ENCODE measurements around the gene ST3GAL3.
A peak's percentile ranks its signal among the peaks of the same experiment; 100 is the strongest.

Gene ST3GAL3

DNA sequence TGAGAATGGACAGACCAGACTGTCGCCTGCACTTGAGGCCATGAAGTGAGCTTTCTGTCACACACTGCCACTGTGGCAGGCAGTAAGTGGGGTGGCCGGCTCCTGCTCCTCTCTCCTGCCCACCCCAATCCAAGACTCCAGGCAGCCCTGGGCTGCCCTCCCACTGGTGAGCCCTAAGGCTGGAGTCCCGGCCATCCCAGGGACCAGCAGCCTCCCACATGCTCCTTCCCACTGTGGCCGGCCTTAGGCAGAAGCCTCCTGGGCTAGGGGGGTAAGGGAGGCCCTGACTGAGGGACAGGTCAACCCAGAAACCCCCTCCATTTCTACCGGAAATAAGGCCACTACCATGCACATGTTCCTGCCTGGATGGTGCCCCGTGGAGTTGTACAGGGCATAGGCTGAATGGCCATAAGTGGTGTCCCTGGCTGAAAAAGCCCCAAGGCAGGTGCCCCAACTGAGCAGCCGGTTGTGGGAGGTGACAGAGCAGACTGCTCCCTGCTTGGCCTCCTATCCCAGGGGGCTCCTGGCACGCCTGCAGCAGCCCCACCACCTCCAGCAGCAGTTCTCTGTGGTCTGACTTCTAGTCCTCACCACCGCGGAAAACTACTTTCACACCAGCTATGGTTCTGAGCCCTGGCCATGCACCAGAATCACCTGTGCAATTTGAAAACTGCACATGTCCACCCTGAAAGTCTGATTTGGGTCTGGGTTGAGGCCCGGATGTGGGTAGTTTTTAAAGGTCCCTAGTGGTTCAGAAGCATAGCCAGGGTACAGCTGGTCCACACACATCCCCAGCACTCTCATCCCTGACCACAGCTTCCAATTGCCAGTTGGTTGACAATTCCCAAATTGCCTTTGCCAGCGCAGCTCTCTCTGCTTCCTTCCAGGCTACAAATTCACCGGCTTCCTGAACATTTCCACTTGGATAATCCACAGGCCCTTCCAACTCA lies 224.7 kb downstream of the ST3GAL3 start:
- peaks cover 26% of the 10 kb centered on the region for H3K4me1 ChIP-seq (ENCODE audit: control insufficient read depth, insufficient read depth, low read length, poor library complexity, severe bottlenecking)
- H3K36me3 ChIP-seq (ENCODE audit: control insufficient read depth, insufficient read depth, low read length), result peaks cover 10% of the 10 kb centered on the region
- WGBS, 2 experiments (ENCODE audit: insufficient coverage in 2 of 2), result 93 to 96% methylated on average over 5 to 10 of the region's 13 CpGs
- no peaks in the 10 kb centered on the region for H3K9me3 ChIP-seq (ENCODE audit: control insufficient read depth, low read length)
- H3K4me3 ChIP-seq (ENCODE audit: extremely low read depth, insufficient read depth, low read length, poor library complexity, severe bottlenecking), result no peak overlapping the region
- H3K27ac ChIP-seq (ENCODE audit: low read depth, low read length, severe bottlenecking), result no peak overlapping the region

DNA sequence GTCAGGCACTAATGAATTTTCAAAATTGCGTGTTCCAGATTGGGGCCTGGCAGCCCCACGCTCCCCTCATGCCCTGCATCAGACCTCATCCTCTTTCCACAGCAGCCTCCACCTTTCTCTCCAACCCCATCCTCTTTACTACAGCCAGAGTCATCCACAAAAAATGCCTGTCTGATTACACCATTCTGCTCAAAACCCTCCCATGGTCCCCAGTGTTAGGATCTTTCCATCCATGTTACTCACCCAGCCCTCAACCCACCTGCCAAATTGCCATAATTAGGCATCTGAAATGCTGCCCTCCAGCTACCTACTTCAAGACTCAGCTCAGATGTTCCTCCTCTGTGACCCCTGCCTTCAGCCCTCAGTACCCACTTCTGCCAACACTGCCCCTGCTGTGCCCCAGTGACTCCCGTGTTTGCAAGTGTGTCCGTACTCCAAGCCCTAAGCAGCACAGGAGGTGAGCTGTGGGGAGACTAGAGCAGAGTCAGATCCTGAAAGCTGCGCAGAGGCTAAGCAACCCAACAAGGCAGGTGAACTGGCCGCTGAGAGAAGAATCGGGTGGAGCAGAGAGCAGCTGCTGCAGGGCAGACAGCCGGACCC lies 225.6 kb downstream of the ST3GAL3 start:
- Histone ChIP-seq H3K27ac (ENCODE audit: low read depth, low read length, severe bottlenecking) (no peak overlapping the region), H3K4me1 (ENCODE audit: control insufficient read depth, insufficient read depth, low read length, poor library complexity, severe bottlenecking) (peaks cover 26% of the 10 kb centered on the region), H3K9me3 (ENCODE audit: control insufficient read depth, low read length) (no peaks in the 10 kb centered on the region), H3K36me3 (ENCODE audit: control insufficient read depth, insufficient read depth, low read length) (peaks cover 9% of the 10 kb centered on the region), H3K4me3 (ENCODE audit: extremely low read depth, insufficient read depth, low read length, poor library complexity, severe bottlenecking) (peak overlapping the region; percentile 31)
- 35 to 52% methylated on average over 6 to 8 of the region's 8 CpGs for WGBS, 2 experiments (ENCODE audit: insufficient coverage in 2 of 2)

DNA sequence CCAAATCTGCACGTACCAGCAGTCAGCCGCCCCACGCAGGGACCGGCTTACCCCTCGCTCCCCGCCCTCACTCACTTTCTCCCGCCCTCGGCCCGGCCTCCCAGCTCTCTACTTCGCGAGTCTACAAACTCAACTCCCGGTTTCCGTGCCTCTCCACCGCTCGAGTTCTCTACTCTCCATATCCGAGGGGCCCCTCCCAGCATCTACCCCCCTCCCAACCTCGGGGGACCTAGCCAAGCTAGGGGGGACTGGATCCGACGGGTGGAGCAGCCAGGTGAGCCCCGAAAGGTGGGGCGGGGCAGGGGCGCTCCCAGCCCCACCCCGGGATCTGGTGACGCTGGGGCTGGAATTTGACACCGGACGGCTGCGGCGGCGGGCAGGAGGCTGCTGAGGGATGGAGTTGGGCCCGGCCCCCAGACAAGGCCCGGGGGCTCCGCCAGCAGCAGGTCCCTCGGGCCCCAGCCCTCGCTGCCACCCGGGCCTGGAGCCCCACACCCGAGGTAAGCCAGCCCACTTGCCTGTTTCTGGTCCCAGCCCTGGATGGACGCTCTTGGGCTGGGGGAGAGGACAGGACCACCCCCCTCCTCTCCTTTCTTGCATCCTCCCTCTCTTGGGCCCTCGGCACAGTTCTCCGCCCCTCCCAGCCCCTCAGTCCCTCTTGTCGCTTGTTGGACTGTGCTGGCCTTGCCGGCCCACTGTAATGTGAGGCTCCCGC lies 226.2 kb downstream of the ST3GAL3 start, which contains the start of gene ARTN:
Gene ARTN (plus strand): TSS at position 416 of the 715 bp plus-strand sequence. CDS start 1,856 bp downstream, outside the sequence.
- Histone ChIP-seq H3K4me3 (ENCODE audit: extremely low read depth, insufficient read depth, low read length, poor library complexity, severe bottlenecking) (peak within 1 kb of the TSS; percentile 31), H3K9me3 (ENCODE audit: control insufficient read depth, low read length) (no peaks in the 10 kb centered on the region), H3K4me1 (ENCODE audit: control insufficient read depth, insufficient read depth, low read length, poor library complexity, severe bottlenecking) (peaks cover 26% of the 10 kb centered on the region), H3K36me3 (ENCODE audit: control insufficient read depth, insufficient read depth, low read length) (peaks cover 9% of the 10 kb centered on the region), H3K27ac (ENCODE audit: low read depth, low read length, severe bottlenecking) (no peak within 1 kb of the TSS)
- WGBS, 2 experiments (ENCODE audit: insufficient coverage in 2 of 2), result 8 to 14% methylated on average over 18 to 35 of the region's 42 CpGs

DNA sequence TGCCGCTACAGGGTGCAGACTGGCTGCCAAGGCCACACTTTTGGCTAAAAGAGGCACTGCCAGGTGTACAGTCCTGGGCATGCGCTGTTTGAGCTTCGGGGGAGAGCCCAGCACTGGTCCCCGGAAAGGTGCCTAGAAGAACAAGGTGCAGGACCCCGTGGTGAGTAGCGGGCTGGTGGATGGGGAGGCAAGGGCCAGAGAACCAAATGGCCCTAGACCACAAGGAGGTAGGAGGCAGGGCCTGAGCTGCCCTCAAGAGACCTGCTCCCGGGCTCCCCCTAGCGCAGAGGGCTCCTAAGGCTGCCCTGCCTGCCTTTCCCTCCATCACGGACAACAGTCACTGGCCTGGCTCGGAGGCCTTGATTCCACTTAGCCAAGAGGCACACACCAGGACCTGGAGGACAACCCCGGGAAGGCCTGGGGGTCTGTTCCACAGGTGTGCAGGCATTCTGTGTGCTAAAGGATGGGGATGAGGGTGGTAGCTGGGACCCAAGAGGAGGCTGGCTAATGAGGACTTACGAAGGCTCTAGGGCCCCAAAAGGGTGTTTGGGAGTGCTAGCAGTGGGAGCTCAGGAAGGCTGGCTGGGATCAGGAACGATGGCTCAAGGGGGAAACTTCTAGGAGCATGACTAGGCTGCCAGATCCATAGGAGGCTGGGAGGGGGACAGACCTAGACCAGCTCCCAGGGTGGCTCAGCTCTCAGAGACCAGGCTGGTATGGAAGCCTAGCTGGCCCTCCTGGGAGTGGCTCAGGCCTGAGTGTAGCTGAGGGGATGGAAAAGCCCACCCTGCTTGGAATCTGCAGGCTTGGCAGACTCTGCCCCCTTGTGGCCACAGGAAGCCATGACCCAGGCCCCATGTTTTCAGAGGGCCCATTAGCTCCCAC lies 227.0 kb downstream of the ST3GAL3 start:
- peaks cover 26% of the 10 kb centered on the region for H3K4me1 ChIP-seq (ENCODE audit: control insufficient read depth, insufficient read depth, low read length, poor library complexity, severe bottlenecking)
- 61 to 69% methylated on average over 11 to 13 of the region's 13 CpGs for WGBS, 2 experiments (ENCODE audit: insufficient coverage in 2 of 2)
- no peak overlapping the region for H3K4me3 ChIP-seq (ENCODE audit: extremely low read depth, insufficient read depth, low read length, poor library complexity, severe bottlenecking)
- no peak overlapping the region for H3K27ac ChIP-seq (ENCODE audit: low read depth, low read length, severe bottlenecking)
- H3K36me3 ChIP-seq (ENCODE audit: control insufficient read depth, insufficient read depth, low read length), result peaks cover 9% of the 10 kb centered on the region
- H3K9me3 ChIP-seq (ENCODE audit: control insufficient read depth, low read length), result no peaks in the 10 kb centered on the region

DNA sequence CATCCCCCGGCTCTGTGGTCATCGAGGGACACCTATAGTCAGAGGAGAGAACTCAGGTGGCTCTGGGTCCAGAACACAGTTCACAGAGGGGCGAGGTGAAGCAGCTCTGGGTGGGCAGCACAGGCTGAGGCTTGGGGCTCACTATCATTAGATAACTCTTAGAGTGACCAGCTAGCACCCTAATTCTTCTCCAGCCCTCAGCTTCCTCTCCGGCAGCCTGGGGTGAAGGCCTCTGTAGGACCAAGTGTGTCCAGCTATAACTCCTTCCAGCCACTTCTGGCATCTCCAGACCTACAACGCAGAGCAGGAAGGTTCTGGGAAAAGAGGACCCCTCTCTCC lies 227.6 kb downstream of the ST3GAL3 start:
- Histone ChIP-seq H3K36me3 (ENCODE audit: control insufficient read depth, insufficient read depth, low read length) (peaks cover 4% of the 10 kb centered on the region), H3K27ac (ENCODE audit: low read depth, low read length, severe bottlenecking) (no peak overlapping the region), H3K4me3 (ENCODE audit: extremely low read depth, insufficient read depth, low read length, poor library complexity, severe bottlenecking) (no peak overlapping the region), H3K4me1 (ENCODE audit: control insufficient read depth, insufficient read depth, low read length, poor library complexity, severe bottlenecking) (peaks cover 21% of the 10 kb centered on the region), H3K9me3 (ENCODE audit: control insufficient read depth, low read length) (no peaks in the 10 kb centered on the region)
- WGBS, 2 experiments (ENCODE audit: insufficient coverage in 2 of 2), result 46 to 51% methylated on average over 3 to 4 of the region's 5 CpGs

DNA sequence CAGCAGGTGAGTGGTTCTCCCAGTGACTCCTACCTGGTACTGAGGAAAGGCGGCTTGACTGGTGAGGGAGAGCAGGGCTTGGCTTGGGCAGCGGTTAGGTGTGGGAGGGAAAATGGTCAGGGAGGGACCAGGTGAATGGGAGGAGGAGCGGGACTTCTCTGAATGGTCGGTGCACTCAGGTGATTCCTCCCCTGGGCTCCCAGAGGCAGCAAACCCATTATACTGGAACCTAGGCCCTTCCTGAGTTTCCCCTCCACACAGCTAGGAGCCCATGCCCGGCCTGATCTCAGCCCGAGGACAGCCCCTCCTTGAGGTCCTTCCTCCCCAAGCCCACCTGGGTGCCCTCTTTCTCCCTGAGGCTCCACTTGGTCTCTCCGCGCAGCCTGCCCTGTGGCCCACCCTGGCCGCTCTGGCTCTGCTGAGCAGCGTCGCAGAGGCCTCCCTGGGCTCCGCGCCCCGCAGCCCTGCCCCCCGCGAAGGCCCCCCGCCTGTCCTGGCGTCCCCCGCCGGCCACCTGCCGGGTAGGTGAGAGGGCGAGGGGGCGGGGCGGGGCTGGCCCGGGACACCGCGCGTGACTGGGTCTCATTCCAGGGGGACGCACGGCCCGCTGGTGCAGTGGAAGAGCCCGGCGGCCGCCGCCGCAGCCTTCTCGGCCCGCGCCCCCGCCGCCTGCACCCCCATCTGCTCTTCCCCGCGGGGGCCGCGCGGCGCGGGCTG lies 228.5 kb downstream of the ST3GAL3 start:
- WGBS, 2 experiments (ENCODE audit: insufficient coverage in 2 of 2), result 6 to 10% methylated on average over 23 to 46 of the region's 48 CpGs
- H3K9me3 ChIP-seq (ENCODE audit: control insufficient read depth, low read length), result no peaks in the 10 kb centered on the region
- H3K4me1 ChIP-seq (ENCODE audit: control insufficient read depth, insufficient read depth, low read length, poor library complexity, severe bottlenecking), result peaks cover 18% of the 10 kb centered on the region
- H3K4me3 ChIP-seq (ENCODE audit: extremely low read depth, insufficient read depth, low read length, poor library complexity, severe bottlenecking), result peak overlapping the region; percentile 25
- no peaks in the 10 kb centered on the region for H3K36me3 ChIP-seq (ENCODE audit: control insufficient read depth, insufficient read depth, low read length)
- H3K27ac ChIP-seq (ENCODE audit: low read depth, low read length, severe bottlenecking), result no peak overlapping the region

DNA sequence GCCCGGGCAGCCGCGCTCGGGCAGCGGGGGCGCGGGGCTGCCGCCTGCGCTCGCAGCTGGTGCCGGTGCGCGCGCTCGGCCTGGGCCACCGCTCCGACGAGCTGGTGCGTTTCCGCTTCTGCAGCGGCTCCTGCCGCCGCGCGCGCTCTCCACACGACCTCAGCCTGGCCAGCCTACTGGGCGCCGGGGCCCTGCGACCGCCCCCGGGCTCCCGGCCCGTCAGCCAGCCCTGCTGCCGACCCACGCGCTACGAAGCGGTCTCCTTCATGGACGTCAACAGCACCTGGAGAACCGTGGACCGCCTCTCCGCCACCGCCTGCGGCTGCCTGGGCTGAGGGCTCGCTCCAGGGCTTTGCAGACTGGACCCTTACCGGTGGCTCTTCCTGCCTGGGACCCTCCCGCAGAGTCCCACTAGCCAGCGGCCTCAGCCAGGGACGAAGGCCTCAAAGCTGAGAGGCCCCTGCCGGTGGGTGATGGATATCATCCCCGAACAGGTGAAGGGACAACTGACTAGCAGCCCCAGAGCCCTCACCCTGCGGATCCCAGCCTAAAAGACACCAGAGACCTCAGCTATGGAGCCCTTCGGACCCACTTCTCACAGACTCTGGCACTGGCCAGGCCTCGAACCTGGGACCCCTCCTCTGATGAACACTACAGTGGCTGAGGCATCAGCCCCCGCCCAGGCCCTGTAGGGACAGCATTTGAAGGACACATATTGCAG lies 229.3 kb downstream of the ST3GAL3 start:
- H3K4me3 ChIP-seq (ENCODE audit: extremely low read depth, insufficient read depth, low read length, poor library complexity, severe bottlenecking), result peak overlapping the region; percentile 29
- no peaks in the 10 kb centered on the region for H3K36me3 ChIP-seq (ENCODE audit: control insufficient read depth, insufficient read depth, low read length)
- H3K9me3 ChIP-seq (ENCODE audit: control insufficient read depth, low read length), result no peaks in the 10 kb centered on the region
- H3K27ac ChIP-seq (ENCODE audit: low read depth, low read length, severe bottlenecking), result no peak overlapping the region
- 10 to 12% methylated on average over 44 to 56 of the region's 56 CpGs for WGBS, 2 experiments (ENCODE audit: insufficient coverage in 2 of 2)
- peaks cover 18% of the 10 kb centered on the region for H3K4me1 ChIP-seq (ENCODE audit: control insufficient read depth, insufficient read depth, low read length, poor library complexity, severe bottlenecking)

DNA sequence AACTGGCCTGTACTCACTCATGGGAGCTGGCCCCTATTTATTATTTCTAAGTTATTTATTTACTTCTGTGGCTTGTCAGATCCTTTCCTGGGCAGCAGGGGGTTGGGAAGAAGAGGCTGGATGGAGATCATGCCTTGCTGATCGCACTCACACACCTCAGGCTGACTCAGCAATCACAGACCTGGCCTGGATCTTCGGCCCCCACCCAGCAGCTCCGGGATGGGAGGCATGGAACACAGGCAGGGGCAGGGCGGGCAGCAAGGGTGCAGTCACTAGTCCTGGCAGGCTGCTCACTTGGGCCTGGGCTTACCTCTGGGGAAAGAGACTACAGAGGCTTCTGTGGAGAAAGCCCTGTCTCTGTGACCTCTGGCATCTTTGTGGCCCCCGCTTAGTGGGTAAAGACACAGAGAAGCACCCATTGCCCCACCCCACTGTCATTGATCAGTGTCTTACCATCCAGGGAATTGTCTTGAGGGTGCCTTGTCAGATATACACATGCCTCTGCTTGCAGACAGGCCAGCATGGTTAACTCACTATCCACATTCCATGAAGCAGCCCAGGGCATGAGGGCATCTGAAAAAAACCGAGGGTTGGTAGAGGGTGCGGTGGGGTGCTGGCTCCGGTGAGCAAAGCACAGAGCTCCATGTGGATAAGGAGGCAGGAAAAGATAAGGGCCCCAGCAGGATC lies 230.0 kb downstream of the ST3GAL3 start:
- 89 to 96% methylated on average over 5 of the region's 8 CpGs for WGBS, 2 experiments (ENCODE audit: insufficient coverage in 2 of 2)
- Histone ChIP-seq H3K36me3 (ENCODE audit: control insufficient read depth, insufficient read depth, low read length) (no peaks in the 10 kb centered on the region), H3K9me3 (ENCODE audit: control insufficient read depth, low read length) (no peaks in the 10 kb centered on the region), H3K27ac (ENCODE audit: low read depth, low read length, severe bottlenecking) (no peak overlapping the region), H3K4me3 (ENCODE audit: extremely low read depth, insufficient read depth, low read length, poor library complexity, severe bottlenecking) (no peak overlapping the region), H3K4me1 (ENCODE audit: control insufficient read depth, insufficient read depth, low read length, poor library complexity, severe bottlenecking) (peaks cover 18% of the 10 kb centered on the region)

DNA sequence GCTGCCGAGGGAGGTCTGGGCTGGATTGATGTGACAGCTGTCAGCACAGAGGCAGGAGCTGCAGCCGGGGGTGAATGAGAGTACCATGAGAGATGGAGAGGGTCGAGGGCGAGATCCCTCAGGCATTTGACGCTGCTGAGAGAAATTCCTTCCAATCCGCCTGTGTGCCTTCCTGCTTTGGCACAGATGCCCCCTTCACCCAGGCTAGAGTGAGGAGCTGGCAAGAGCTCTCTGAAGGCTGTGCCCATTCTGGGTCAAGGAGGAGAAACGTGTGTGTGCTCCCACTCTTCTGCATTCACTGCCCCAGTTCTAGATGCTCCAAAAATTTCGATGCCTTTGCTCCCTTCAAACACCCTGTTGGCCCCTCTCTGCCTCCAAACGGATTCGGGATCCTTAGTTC lies 231.0 kb downstream of the ST3GAL3 start:
- Histone ChIP-seq H3K27ac (ENCODE audit: low read depth, low read length, severe bottlenecking) (no peak overlapping the region), H3K36me3 (ENCODE audit: control insufficient read depth, insufficient read depth, low read length) (no peaks in the 10 kb centered on the region), H3K9me3 (ENCODE audit: control insufficient read depth, low read length) (no peaks in the 10 kb centered on the region), H3K4me1 (ENCODE audit: control insufficient read depth, insufficient read depth, low read length, poor library complexity, severe bottlenecking) (peaks cover 8% of the 10 kb centered on the region), H3K4me3 (ENCODE audit: extremely low read depth, insufficient read depth, low read length, poor library complexity, severe bottlenecking) (no peak overlapping the region)
- WGBS, 2 experiments (ENCODE audit: insufficient coverage in 2 of 2), result 79 to 82% methylated on average over 10 of the region's 10 CpGs
